D721Med (cell line): ENCODE data around the gene RAD23A.

ENCODE experiments used
- DNase-seq: peaks from one replicate; pipeline ENCODE4 v3.0.0; 2011; ENCODE audit warnings: low spot score; ENCODE audit not compliant: insufficient read length
- FAIRE-seq: peaks from 2 replicates; lab custom pipeline; 2011; peaks lifted over from hg19 to GRCh38; lab: Jason Lieb, UNC
- CTCF ChIP-seq: IDR thresholded peaks from 2 replicates; pipeline ENCODE4 v1.5.1; 2012; ENCODE audit warnings: mild to moderate bottlenecking, control low read depth; ENCODE audit not compliant: insufficient read depth; ENCODE audit errors: missing control alignments

Gene RAD23A

GRCh38 chr19:13002166-13002898 is 56.7 kb downstream of the RAD23A start:
- FAIRE-seq, result no peak
- no peak for TF ChIP-seq CTCF
- no peak for DNase-seq

GRCh38 chr19:13003081-13003480 is 57.4 kb downstream of the RAD23A start:
- FAIRE-seq, result no peak
- no peak for TF ChIP-seq CTCF
- DNase-seq, result no peak
